ENCODE data around the gene TNNI2.

Gene TNNI2

DNA sequence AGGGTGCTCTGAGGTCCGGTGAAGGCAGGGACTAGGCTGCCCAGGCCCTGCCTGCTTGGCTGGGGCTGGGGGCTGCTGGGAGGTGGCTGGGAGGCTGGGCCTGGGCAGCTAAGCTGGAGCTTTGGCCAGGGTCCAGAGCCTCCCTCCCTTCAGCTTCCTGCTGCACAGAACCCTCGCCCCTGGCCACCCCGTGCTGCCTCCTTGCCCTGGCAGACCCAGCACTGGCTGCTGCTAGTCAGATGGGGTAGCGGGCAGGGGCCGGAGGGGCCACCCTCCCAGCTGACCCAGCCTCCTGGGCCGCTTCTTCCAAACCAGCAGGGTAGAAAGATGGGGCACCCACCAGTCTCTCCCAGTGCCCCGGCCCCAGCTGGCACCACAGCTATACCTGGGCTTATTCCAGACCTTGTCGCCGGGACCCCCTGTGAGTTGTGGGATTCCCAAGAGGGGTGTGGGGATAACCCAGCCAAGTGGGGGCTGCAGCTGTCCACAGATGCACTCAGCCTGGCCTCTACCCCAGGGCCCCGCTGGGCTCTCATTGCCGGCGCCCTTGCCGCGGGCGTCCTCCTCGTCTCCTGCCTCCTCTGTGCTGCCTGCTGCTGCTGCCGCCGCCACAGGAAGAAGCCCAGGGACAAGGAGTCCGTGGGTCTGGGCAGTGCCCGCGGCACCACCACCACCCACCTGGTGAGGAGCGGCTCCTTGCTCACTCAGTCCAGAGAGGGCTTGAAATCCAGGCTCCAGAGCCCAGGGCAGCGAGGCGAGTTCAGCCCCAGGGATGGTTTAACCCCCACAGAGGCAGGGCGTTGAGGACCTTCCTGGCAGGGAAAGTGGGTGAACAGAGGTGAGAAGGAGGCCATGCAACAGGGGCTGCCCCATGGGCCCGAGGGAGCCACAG is 3.8 kb upstream of the TNNI2 start, which contains the start of gene SYT8:
Gene SYT8 (plus strand): TSS at position 212 of the 892 bp plus-strand sequence. CDS start 116 bp downstream, at position 328.
- peak in 1 of 3 experiments; percentile 13 for DNase-seq

DNA sequence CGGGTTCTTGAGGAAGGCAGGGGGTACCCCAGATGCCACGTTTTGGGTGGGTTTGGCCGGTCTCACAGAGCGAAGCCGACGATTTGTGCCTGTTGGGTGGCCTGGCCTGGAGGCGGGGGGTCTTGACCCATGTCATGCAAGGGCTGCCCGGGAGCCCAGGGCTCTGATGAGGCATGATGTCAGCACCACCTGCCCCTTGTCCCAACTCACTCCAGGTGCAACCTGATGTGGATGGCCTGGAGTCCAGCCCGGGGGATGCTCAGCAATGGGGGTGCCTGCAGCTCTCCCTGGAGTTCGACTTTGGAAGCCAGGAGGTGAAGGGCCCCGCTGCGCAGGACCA is 3.1 kb upstream of the TNNI2 start:
- DNase-seq, result no peak

DNA sequence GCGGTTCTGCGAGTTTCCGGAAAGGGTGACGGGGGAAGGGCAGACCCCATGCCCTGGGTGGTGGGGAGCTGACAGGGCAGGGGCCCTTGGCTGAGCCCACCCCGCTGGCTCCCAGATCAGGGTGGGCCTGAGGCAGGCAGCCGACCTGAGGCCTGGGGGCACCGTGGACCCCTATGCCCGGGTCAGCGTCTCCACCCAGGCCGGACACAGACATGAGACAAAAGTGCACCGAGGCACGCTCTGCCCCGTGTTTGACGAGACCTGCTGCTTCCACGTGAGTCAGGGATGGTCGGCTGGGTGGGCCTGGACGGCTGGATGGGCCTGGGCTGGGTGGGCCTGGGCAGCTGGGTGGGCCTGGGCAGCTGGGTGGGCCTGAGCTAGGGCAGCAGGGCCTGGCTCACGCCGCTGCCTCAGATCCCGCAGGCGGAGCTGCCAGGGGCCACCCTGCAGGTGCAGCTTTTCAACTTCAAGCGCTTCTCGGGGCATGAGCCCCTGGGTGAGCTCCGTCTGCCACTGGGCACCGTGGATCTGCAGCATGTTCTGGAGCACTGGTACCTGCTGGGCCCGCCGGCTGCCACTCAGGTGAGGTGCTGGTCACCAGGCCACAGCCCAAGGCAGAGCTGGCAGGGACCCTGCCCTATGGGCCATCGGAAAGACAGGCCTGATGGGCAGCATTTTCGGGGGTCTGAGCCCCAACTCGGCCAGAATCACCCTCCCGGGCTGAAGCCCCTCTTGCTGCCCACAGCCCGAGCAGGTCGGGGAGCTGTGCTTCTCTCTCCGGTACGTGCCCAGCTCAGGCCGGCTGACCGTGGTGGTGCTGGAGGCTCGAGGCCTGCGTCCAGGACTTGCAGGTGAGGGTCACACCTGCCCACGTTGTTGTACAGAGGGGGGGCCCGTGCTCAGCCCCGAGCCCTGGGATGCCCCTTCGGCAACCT is 2.5 kb upstream of the TNNI2 start:
- DNase-seq, result no peak

GRCh38 chr11:1837171-1838076 is 1.4 kb upstream of the TNNI2 start:
- peak in 2 of 3 experiments; percentile 28 to 56 for DNase-seq

DNA sequence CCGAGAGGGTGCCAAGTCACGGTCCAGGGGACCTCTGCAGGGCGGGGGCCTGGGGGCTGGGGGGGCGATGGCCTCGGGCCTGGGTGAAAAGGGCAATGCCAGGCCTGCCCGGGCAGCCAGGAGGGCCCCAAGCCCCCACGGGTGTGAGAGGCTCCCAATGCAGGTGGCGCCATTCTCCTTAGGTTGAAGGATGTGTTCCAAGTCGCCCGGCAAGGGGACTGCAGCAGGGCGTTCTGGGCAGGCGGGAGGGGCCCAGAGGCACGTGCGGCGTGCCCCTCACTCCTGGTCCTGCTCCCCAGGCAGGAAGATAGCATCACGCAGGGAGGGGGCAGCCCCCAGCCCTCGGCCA is 730 bp upstream of the TNNI2 start:
- no peak for DNase-seq

DNA sequence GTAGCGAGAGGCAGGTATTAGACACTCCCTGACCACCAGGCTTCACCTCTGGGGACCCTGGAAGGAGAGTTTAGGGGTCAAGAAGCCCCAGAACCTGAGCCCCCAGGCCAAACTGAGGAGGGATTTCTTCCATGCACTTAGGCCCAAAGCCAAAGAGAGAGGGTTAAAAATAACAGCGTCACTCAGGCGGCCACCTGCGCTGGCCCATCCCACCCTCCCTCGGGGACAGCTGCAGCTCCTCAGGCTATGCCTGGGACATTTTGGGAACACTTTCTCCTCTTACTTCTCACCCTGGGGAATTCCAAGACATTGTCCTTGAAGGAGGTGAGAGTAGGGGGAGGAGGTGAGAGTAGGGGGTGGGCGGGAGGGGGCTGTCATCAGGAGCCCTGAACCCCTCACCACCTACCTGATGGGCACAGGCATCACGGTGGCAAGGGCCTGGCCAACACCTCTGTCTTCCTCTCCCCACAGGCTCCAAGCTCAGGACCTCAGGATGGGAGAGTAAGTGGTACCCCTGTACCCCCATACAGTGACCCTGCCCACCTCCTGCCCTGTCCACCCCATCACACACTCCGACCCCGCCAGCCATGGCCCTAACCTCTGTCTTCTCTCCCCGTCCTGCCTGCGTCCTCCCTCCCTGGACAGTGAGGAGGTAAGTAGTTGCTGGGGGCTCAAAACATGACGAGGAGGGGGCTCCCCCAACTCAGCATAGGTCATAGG is 583 bp downstream of the TNNI2 start:
- DNase-seq, result no peak

DNA sequence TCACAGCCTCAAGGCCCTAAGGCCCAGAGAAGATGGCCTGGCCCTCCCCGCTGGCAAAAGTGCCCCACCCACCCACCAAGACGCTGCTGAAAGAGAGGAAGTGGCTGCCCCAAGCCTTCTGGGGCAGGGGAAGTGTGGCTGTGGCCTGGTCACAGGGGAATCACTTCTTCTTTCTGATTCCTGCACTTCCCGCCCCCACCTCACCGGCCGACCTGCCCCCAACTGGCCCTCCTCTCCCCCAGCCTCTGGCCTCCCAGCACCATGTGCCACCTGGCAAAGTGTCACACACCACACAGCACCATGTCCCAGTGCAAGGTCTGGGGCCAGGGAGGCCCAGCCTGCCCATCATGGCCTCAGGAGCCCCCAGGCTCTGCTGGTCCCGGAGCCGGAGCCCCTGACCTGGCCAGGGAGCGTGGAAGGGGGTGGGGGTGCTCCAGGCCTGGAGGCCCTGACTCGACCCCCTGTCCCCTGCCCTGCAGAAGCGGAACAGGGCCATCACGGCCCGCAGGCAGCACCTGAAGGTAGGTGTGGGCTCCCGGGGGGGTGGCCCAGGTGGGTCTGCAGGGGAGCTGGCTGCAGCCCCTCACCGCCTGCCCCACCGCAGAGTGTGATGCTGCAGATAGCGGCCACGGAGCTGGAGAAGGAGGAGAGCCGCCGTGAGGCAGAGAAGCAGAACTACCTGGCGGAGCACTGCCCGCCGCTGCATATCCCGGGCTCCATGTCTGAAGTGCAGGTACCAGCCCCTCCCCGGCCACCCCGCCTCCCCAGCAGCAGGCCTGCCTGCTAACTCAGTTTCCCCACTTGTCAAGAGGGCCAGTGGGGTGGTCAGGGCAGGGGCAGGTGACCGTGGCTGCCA is 1.4 kb downstream of the TNNI2 start:
- DNase-seq, result no peak

GRCh38 chr11:1840780-1841480 is 2.1 kb downstream of the TNNI2 start:
- no peak for DNase-seq

GRCh38 chr11:1841511-1842148 is 2.8 kb downstream of the TNNI2 start:
- DNase-seq, result no peak

DNA sequence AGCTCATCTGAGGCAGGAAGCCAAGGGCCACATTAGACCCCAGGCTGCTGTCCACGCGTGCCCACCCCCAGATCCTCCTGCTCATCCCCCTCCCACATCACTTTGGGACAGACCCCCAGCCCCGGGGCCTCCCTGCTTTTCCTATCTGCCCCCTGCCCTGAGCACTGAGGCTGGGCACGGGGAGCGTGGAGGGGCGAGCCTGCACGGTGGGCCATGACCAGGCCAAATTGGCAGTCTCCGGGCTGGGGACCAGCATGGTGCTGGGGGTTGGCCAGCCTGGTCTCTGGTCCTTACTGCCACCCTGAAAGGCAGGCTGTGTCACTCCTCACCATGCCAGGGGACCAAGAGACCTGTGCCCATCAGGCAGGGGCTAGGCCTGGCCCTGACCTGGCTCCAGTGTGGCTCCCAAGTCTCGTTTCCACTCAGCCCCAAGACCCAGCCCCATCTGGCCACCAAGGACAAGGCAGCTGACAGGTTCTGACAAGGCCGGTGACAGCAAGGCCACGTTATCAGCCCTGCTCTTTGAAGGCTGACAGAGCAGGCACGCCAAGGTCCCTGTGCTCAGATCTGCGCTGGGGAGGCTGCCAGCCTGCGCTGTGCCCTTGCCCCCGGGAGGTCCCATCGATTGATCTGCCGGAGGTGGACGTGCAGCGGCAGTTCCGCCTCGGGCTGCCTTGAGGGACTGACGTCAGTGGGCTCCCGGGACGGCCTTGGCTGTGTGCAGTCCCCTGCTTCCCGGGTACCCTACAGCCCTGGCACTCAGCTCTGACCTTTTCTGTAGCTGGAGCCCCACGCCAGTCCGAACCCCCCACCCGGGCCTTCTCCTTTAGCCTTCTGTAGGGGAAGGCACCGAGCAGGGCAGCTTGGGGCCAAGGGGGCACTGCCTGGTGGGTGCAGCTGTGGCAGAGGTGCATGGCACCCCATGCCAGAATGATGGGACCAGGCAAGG is 3.6 kb downstream of the TNNI2 start:
- DNase-seq, result no peak

GRCh38 chr11:1843098-1843473 is 4.3 kb downstream of the TNNI2 start:
- DNase-seq, result no peak

- no peak for DNase-seq
These were observed 5.0 kb downstream of the TNNI2 start for GRCh38 chr11:1843796-1844195.

DNA sequence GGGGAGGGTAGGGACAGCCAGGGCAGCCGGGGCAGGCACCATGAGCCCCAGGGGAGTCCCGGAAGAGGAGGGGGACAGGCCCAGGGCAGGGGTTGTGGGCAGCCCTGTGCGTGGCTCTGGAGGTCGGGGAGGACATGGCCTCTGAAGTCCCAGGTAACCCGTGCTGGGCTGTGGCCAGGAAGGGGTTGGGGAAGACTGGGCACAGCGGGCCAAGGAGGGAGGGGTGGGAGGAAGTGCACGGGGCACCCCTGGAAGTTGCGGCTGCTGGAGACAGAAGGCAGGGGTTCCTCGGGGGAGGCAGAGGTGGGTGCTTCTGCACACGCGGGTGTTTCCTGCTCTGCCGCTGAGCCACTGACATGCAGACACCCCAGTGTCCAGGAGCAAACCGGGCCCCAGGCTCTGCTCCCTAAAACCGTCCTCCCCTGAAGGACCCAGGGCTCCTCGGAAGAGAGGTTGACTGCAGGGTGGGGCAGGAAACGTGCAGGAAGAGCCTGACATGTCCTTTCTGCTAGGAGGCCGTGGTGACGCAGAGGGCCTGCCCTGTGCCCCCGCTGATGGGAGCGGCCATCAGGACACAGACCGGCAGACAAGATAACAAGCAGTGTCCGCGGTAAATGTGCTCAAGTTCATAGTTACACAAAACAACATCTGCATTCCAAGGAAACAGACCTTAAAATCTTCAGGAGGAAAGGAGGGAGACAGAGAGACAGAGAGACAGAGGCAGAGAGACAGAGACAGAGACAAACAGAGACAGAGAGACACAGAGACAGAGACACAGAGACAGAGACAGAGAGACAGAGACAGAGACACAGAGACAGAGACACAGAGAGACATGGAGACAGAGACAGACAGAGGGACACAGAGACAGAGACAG is 5.7 kb downstream of the TNNI2 start:
- no peak for DNase-seq

DNA sequence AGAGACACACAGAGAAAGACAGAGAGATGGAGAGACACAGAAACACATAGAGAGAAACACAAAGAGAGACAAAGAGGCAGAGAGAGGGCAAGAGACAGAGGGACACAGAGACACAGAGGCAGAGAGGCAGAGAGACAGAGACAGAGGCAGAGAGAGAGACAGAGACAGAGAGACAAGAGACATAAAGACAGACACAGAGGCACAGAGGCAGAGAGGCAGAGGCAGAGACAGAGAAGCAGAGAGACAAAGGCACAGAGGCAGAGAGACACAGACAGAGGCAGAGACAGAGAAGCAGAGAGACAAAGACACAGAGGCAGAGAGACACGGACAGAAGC is 6.3 kb downstream of the TNNI2 start:
- no peak for DNase-seq

- DNase-seq, result no peak
These were observed 7.0 kb downstream of the TNNI2 start for GRCh38 chr11:1845561-1846452.

DNA sequence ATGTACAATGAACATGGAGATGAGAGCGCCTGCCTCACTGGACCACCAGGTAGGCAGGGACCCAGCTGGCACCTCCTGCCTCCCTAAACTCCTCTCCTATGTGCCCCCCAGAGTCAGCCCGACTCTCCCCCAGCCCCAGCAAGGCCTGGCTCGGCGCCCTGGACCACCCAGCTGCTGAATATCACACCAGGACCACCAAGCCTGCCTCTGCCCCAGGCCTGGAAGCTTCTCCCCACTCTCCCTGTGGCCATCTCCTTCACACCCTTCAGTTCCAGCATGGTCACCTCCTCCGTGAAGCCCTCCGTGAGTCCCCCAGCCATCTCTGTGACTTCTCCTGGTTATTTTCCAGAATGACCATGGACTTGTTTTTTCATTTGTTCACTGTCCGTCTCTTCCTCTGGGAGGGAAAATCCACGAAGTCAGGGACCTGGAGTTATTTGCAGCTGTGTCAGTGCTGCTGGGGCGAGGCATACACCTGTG is 7.7 kb downstream of the TNNI2 start:
- no peak for DNase-seq
